GM23338 (cell line): ENCODE results near the gene PTN. TPM values are rescaled to one million over a fixed set of nuclear protein-coding genes. Genes with fewer than 3 reads are reported as not detected.
A peak's percentile ranks its signal among the peaks of the same experiment; 100 is the strongest.

Source experiments
- ATAC-seq: fragments of 200-7000 bp; cut with Tn5 transposase; 3 replicates; pipeline ENCODE4 v1.9.1; 2020
- DNase-seq: peaks from one replicate; pipeline ENCODE4 v3.0.0-alpha.2; 2015; ENCODE audit warnings: low spot score
- H2AFZ ChIP-seq: fragments of 200-600 bp; sonication (generic); 2 replicates; pipeline ENCODE4 v1.8.0; 2016; ENCODE audit warnings: antibody characterized with exemption, mild to moderate bottlenecking, moderate library complexity
- H3F3A ChIP-seq: fragments of 200-600 bp; sonication (generic); replicated peaks from 2 replicates; pipeline ENCODE4 v1.8.0; 2017; ENCODE audit warnings: antibody characterized with exemption, mixed run types, low read depth
- H3K27ac ChIP-seq: fragments of 200-600 bp; sonication (generic); 2 replicates; pipeline ENCODE4 v1.6.1; 2016; ENCODE audit warnings: low read depth
- H3K27me3 ChIP-seq: fragments of 200-600 bp; sonication (generic); 2 replicates; pipeline ENCODE4 v1.8.0; 2016; ENCODE audit warnings: mild to moderate bottlenecking, mixed run types, moderate library complexity; ENCODE audit not compliant: insufficient read depth
- H3K36me3 ChIP-seq: fragments of 200-600 bp; sonication (generic); 2 replicates; pipeline ENCODE4 v1.8.0; 2016; ENCODE audit warnings: mild to moderate bottlenecking; ENCODE audit not compliant: insufficient read depth
- H3K4me1 ChIP-seq: fragments of 200-600 bp; sonication (generic); 2 replicates; pipeline ENCODE4 v1.8.0; 2016; ENCODE audit warnings: mild to moderate bottlenecking, moderate library complexity; ENCODE audit not compliant: insufficient read depth
- H3K4me2 ChIP-seq: fragments of 200-600 bp; sonication (generic); 2 replicates; pipeline ENCODE4 v1.7.1; 2017; ENCODE audit warnings: mixed run types
- H3K4me3 ChIP-seq: fragments of 200-600 bp; sonication (generic); 2 replicates; pipeline ENCODE4 v1.6.1; 2016; ENCODE audit warnings: mixed run types
- H3K79me2 ChIP-seq: fragments of 200-600 bp; sonication (generic); replicated peaks from 2 replicates; pipeline ENCODE4 v1.8.0; 2017; ENCODE audit warnings: mild to moderate bottlenecking; ENCODE audit not compliant: insufficient read depth
- H3K9me2 ChIP-seq: fragments of 200-600 bp; sonication (generic); 2 replicates; pipeline ENCODE4 v1.8.0; 2017; ENCODE audit not compliant: insufficient read depth
- H4K20me1 ChIP-seq: fragments of 200-600 bp; sonication (generic); replicated peaks from 2 replicates; pipeline ENCODE4 v1.8.0; 2017; ENCODE audit warnings: mild to moderate bottlenecking; ENCODE audit not compliant: insufficient read depth
- H3K27ac Mint-ChIP-seq: 2 replicates; pipeline ENCODE4 v1.8.0; 2020; ENCODE audit warnings: inconsistent platforms, mild to moderate bottlenecking, moderate library complexity, mixed read lengths
- H3K27me3 Mint-ChIP-seq: 3 replicates; pipeline ENCODE4 v1.8.0; 2022; ENCODE audit warnings: low read depth, mild to moderate bottlenecking, moderate library complexity, mixed read lengths, inconsistent platforms; ENCODE audit not compliant: insufficient read depth, poor library complexity
- H3K36me3 Mint-ChIP-seq: 3 replicates; pipeline ENCODE4 v1.8.0; 2021; ENCODE audit warnings: low read depth, mild to moderate bottlenecking, inconsistent platforms, moderate library complexity, mixed read lengths
- H3K4me1 Mint-ChIP-seq: 3 replicates; pipeline ENCODE4 v1.8.0; 2020; ENCODE audit warnings: mild to moderate bottlenecking, inconsistent platforms, mixed read lengths
- H3K4me3 Mint-ChIP-seq: 3 replicates; pipeline ENCODE4 v1.8.0; 2021; ENCODE audit warnings: moderate library complexity, mild to moderate bottlenecking, inconsistent platforms, mixed read lengths
- H3K9me3 Mint-ChIP-seq: 3 replicates; pipeline ENCODE4 v1.8.0; 2020; ENCODE audit warnings: moderate library complexity, mild to moderate bottlenecking, inconsistent platforms, mixed read lengths
- CTCF ChIP-seq, 2 experiments: fragments of 200-600 bp in 1 of 2; sonication (generic) in 1 of 2; conservative IDR thresholded peaks; 2 replicates each; pipeline versions ENCODE4 v1.5.1 to v1.6.1; 2016 to 2017; ENCODE audit warnings: antibody characterized with exemption in 2 of 2, low read depth in 2 of 2, mild to moderate bottlenecking in 2 of 2, moderate library complexity in 1 of 2
- EZH2 ChIP-seq: fragments of 200-600 bp; sonication (generic); IDR thresholded peaks from one replicate; pipeline ENCODE4 v1.8.0; 2017; ENCODE audit warnings: antibody characterized with exemption, mild to moderate bottlenecking, low read depth; ENCODE audit not compliant: unreplicated experiment
- JUNB ChIP-seq: IDR thresholded peaks from one replicate; pipeline ENCODE4 v1.6.1; 2016; ENCODE audit warnings: antibody characterized with exemption; ENCODE audit not compliant: unreplicated experiment
- polyA plus RNA-seq: library from polyadenylated mRNA; unstranded; fragments of >200 nt; fragmentation: Nextera tagmentation; extraction: Ambion mirVana; gene quantifications from 2 replicates; pipeline ENCODE4 v1.2.1, GENCODE V29; 2016
- total RNA-seq: library from RNA; depleted of rRNA; stranded (reverse); fragments of >200 nt; shearing (Covaris generic); gene quantifications from 2 replicates; pipeline ENCODE4 v1.2.3, GENCODE V29; 2014
- TF ChIP-seq, protein P1 (sequence below): IDR thresholded peaks from one replicate; pipeline ENCODE4 v1.6.1; 2018; ENCODE audit warnings: antibody characterized with exemption; ENCODE audit not compliant: unreplicated experiment

The PTN gene
- total and polyA plus RNA-seq, 2 experiments from 2014 or later, result 20.1 to 39.4 TPM

GRCh38 chr7:137295739-137296324, 47.7 kb downstream of the PTN start:
- Mint-ChIP-seq H3K9me3 (peaks cover 5% of the 10 kb centered on the region; the same call in 1 of the 3 replicates), H3K4me1 (peaks cover 28% of the 10 kb centered on the region), H3K4me3 (no peak overlapping the region), H3K36me3 (peaks cover 13% of the 10 kb centered on the region; the same call in 2 of the 3 replicates), H3K27me3 (no peaks in the 10 kb centered on the region), H3K27ac (no peak overlapping the region)
- ATAC-seq (no peak), DNase-seq (no peak)
- H3K4me2 ChIP-seq, result no peak overlapping the region
- H3K27ac ChIP-seq, result no peak overlapping the region
- H2AFZ ChIP-seq, result no peak overlapping the region
- TF ChIP-seq, protein P1, sequence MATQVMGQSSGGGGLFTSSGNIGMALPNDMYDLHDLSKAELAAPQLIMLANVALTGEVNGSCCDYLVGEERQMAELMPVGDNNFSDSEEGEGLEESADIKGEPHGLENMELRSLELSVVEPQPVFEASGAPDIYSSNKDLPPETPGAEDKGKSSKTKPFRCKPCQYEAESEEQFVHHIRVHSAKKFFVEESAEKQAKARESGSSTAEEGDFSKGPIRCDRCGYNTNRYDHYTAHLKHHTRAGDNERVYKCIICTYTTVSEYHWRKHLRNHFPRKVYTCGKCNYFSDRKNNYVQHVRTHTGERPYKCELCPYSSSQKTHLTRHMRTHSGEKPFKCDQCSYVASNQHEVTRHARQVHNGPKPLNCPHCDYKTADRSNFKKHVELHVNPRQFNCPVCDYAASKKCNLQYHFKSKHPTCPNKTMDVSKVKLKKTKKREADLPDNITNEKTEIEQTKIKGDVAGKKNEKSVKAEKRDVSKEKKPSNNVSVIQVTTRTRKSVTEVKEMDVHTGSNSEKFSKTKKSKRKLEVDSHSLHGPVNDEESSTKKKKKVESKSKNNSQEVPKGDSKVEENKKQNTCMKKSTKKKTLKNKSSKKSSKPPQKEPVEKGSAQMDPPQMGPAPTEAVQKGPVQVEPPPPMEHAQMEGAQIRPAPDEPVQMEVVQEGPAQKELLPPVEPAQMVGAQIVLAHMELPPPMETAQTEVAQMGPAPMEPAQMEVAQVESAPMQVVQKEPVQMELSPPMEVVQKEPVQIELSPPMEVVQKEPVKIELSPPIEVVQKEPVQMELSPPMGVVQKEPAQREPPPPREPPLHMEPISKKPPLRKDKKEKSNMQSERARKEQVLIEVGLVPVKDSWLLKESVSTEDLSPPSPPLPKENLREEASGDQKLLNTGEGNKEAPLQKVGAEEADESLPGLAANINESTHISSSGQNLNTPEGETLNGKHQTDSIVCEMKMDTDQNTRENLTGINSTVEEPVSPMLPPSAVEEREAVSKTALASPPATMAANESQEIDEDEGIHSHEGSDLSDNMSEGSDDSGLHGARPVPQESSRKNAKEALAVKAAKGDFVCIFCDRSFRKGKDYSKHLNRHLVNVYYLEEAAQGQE, result no peak
- no peak for TF ChIP-seq EZH2
- no peaks in the 10 kb centered on the region for H3K79me2 ChIP-seq
- no peaks in the 10 kb centered on the region for H3K36me3 ChIP-seq
- H3F3A ChIP-seq, result no peaks in the 10 kb centered on the region
- H3K9me2 ChIP-seq, result peaks cover 7% of the 10 kb centered on the region; the same call in 1 of the 2 replicates
- no peaks in the 10 kb centered on the region for H3K27me3 ChIP-seq
- no peaks in the 10 kb centered on the region for H3K4me1 ChIP-seq
- no peaks in the 10 kb centered on the region for H4K20me1 ChIP-seq
- H3K4me3 ChIP-seq, result no peak overlapping the region

GRCh38 chr7:137289101-137289500, 54.4 kb downstream of the PTN start:
- no peaks in the 10 kb centered on the region for H3K36me3 ChIP-seq
- no peaks in the 10 kb centered on the region for H3K79me2 ChIP-seq
- H3K27ac Mint-ChIP-seq, result peak overlapping the region; percentile 47
- peaks cover 5% of the 10 kb centered on the region; the same call in 1 of the 2 replicates for H3K9me2 ChIP-seq
- H3K4me3 ChIP-seq, result no peak overlapping the region
- H3K9me3 Mint-ChIP-seq, result peaks cover 15% of the 10 kb centered on the region; the same call in 2 of the 3 replicates
- DNase-seq, result peak; percentile 47
- peak overlapping the region; percentile 12; the same call in 1 of the 2 replicates for H3K27ac ChIP-seq
- H3K4me1 Mint-ChIP-seq, result peaks cover 22% of the 10 kb centered on the region; the same call in 2 of the 3 replicates
- peaks cover 24% of the 10 kb centered on the region; the same call in 2 of the 3 replicates for H3K36me3 Mint-ChIP-seq
- H3K27me3 Mint-ChIP-seq, result no peaks in the 10 kb centered on the region
- peak overlapping the region; percentile 42 for H3K4me2 ChIP-seq
- H3K4me1 ChIP-seq, result peaks cover 20% of the 10 kb centered on the region
- H3K4me3 Mint-ChIP-seq, result peak overlapping the region; percentile 0; the same call in 1 of the 3 replicates
- H3K27me3 ChIP-seq, result no peaks in the 10 kb centered on the region
- no peaks in the 10 kb centered on the region for H3F3A ChIP-seq
- no peak overlapping the region for H2AFZ ChIP-seq
- H4K20me1 ChIP-seq, result no peaks in the 10 kb centered on the region
- ATAC-seq, result peak; percentile 77
- TF ChIP-seq JUNB, result no peak

- peaks cover 22% of the 10 kb centered on the region; the same call in 2 of the 3 replicates for H3K4me1 Mint-ChIP-seq
- H3K27me3 ChIP-seq, result no peaks in the 10 kb centered on the region
- H3F3A ChIP-seq, result no peaks in the 10 kb centered on the region
- H2AFZ ChIP-seq, result no peak overlapping the region
- DNase-seq (peak; percentile 64), ATAC-seq (no peak; the same call in 2 of the 3 replicates)
- H3K36me3 Mint-ChIP-seq, result peaks cover 24% of the 10 kb centered on the region; the same call in 2 of the 3 replicates
- H3K9me2 ChIP-seq, result peaks cover 5% of the 10 kb centered on the region; the same call in 1 of the 2 replicates
- peaks cover 15% of the 10 kb centered on the region; the same call in 2 of the 3 replicates for H3K9me3 Mint-ChIP-seq
- no peak overlapping the region for H3K4me2 ChIP-seq
- H4K20me1 ChIP-seq, result no peaks in the 10 kb centered on the region
- H3K4me1 ChIP-seq, result peaks cover 20% of the 10 kb centered on the region
- no peak overlapping the region for H3K4me3 Mint-ChIP-seq
- no peaks in the 10 kb centered on the region for H3K36me3 ChIP-seq
- no peaks in the 10 kb centered on the region for H3K27me3 Mint-ChIP-seq
- no peak overlapping the region for H3K4me3 ChIP-seq
- H3K27ac Mint-ChIP-seq, result no peak overlapping the region
- no peak for TF ChIP-seq JUNB
- peak in 1 of 2 experiments; percentile 92; a peak in 3 of 4 replicates for TF ChIP-seq CTCF (conservative IDR thresholded peaks at IDR 0.05; ENCODE audit: low read depth in 2 of 2)
- no peak overlapping the region for H3K27ac ChIP-seq
- H3K79me2 ChIP-seq, result no peaks in the 10 kb centered on the region
Measured at GRCh38 chr7:137287651-137288258, 55.8 kb downstream of the PTN start.
